C1 segment of cervical spinal cord (tissue), 14 donors: ENCODE data around the gene TOR4A.
"Not testable (repeated sequence)": the region's sequence is repeated elsewhere in the genome, so short reads cannot be mapped to it uniquely, and the experiment has no call there.

Experiments
- DNase-seq, 14 donors: peaks; one replicate each; lab custom pipeline; 2025; lab: John Stamatoyannopoulos, UW

The TOR4A gene

DNA sequence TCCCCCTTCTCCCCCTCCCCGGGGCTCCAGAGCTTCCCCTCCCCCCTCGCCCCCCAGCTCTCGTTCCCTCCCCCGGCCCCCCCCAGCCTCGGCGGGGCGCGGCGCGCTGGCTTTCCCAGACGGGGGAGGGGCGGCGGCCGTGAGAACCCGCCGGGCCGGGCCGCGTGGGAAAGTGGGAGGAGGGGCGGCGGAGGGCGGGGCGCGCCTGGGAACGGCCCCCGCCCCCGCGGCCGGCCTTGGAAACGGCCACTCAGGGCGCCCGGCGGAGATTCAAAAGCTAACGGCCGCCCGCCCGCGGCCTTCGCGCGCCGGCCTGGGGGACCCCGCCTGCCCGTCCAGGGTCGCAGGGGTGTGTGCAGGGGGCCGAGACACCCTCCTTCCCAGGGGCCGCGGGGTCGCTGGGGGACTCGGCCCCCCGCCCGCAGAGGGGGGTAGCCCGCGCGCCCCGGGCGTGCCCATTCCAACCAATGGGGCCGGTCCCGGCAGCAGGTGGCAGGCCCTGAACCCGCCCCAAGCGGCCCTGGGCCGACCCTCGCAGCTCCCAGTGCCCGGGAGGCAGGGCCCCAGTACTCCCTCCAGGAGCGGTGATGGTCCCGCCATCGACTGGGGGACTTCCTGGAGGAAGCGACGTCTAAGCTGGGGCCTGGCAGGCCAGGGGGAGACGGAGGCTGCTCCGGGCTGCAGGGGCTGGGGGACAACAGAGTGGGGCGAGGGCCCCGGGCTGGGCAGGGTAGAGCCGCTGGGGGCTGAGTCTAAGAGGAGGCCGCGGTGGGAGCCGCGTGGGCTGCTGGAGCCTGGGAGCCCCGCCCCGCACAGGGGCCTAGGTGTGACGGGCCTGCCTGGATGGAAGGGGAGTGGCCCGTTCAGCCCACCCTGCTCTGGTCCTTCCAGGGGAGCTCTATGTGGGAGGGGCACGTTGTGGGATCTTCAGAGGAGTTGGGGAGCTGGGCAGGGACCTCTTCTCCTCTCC lies 38.8 kb downstream of the TOR4A start:
- DNase-seq, result no peak

DNA sequence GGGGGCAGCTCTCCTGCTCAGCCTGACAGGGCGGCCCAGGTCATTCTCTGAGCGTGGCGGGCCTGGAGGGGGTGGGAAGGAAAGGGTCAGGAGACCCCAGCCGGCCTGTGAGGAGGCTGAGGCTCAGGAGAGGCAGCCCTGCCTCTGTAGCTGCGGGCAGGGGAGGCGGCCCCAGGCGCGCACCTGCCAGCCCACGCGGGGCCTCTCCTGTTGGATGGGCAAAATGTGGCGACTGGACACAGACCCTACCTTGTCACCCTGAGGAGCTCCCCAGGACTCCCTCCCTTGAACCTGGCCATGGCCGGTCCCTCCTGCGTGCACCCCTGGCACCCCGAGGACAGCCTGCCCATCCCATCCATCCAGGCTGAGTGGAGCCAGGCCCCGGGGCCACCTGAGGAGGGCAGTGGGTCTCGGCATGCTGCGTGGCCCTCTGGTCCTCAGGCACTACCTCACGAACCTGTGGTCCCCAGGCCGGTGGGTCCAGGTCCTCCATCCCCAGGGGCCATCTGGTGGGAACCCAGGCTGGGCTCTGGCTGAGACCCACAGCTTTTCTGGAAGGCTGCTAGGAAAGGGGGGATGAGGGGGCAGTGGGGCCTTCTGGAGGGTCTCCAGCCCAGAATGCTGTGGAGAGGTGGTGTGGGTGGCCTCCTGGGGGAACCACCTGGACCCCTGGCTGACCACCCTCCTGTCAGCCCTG lies 39.6 kb downstream of the TOR4A start:
- DNase-seq, result no peak

DNA sequence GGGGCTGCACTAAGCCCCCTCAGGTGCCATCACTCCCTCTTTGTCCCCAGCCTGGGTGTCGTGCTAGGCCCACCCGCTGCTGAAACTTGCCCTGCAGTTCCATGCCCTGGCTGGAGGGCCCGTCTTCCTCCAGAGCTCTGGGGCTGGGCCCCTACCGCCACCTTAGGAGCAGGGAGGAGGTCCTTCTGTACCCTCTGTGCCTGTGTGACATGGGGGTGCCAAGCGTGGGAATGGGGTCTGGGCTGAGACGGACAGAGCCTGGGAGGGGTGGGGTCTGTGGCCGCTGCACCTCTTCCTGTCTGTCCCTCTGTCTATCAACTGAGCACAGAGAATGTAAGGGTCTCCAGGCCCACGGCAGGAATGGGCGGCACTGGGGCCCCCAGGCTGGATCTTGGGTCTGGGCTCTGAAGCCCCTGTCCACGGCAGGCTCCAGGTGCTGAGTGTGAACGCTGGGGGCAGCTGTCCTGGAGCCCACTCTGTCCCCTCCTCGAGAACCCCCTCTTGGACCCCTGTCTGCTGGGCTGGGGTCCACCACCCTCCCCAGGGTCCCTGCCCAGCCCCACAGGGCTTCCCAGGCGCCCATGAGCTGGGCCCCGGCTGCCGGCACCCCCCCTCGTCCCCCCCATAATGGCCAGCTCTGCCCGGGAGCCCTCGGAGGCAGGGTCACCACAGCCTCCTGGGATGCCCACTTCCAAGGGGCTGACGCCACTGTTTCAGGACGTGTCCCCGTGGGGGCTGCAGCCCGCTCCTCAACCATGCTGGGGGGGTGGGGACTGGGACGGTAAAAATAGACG lies 40.4 kb downstream of the TOR4A start:
- no peak for DNase-seq

DNA sequence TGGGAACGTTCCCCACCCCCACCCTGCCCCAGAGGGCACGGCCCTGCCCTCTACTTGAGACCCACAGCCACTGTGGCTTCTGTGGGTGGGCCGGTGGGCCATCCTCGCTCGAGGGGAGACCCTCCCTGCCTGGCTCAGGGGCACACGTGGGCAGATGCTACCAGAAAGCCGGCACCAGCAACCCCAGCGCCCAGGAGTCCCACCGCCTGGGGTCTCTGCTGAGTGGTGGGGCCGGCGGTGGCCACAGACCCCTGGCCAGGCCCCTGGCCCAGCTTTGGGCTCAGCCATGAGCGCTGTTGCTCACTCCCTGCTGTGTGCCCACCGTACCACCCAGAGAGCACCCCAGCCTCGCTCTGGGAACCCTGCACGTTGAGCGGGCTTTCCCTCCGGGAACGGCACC lies 41.1 kb downstream of the TOR4A start:
- no peak for DNase-seq

DNA sequence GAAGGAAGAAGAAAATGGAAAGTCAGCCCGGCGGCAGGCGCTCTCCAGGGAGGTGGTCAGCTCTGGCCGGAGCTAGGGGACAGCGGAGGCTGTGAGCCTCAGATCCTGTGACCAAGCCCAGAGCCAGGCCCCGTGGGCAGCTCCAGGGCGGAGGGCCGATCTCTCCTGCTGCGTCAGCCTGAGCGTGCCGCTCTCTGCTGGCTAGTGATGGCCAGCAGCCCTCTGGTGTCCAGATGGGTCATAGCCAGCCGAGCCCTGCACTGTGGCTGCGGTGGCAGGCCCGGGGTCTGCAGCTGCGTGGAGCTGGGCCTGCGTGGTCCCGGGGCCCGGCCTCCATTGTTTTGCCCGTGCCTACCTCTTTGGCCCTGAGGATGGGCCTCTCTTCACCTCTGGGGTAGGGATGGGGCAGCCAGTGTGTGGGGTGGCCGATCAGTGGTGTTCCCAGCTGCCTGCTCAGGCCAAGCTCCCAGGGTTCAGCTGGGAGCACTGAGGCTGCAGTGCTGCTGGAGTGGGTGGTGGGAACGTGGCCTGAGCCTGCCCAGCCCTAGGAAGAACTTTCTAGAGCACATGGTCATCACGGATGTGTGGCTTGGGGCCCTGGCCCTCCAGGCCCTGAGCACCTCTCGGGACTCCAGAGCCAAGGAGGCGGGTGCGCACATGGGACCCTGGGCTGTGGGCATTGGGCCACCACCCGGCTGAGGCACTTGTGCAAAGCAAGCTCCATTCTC lies 41.6 kb downstream of the TOR4A start:
- DNase-seq, result peak in 8 of 14 donors; percentile 18 to 77 (median 50)

DNA sequence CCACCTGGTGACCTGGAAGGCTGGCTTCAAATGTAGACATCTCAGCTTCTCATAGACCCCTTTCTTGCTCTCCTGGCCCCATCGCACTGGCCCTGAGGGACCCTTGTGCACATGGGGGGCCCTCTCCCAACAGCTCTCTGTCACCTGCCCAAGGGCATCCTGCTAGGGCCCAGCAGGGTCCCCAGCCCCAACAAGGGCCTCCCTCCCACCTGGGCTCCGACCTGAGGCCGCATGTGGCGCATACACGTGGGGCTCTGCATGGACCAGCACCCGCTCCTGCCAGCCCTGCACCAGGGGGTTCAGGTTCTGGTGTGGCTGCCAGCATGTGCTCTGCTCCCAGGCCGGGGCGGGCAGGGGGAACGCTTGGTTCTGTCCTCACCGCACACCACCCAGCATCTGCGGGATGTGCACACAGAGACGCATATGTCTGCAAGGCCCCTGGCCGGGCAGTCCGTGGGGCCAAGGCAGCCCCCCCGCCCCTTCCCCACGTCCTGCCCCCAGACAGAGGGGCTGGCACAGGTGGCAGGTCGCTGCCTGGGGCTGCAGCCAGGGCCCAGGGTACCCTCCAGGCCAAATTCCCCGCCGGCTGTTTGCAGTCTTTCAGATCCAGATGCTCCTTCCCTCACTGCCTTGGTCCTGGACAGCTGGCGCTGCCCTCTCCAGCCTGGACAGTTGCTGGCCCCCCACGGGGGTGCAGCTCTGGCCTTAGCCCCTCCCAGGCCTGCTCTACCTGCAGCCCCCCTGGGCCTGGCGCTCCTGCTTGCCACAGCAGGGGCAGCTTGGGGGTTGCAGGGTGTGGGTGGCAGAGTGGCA lies 42.4 kb downstream of the TOR4A start:
- DNase-seq, result no peak

DNA sequence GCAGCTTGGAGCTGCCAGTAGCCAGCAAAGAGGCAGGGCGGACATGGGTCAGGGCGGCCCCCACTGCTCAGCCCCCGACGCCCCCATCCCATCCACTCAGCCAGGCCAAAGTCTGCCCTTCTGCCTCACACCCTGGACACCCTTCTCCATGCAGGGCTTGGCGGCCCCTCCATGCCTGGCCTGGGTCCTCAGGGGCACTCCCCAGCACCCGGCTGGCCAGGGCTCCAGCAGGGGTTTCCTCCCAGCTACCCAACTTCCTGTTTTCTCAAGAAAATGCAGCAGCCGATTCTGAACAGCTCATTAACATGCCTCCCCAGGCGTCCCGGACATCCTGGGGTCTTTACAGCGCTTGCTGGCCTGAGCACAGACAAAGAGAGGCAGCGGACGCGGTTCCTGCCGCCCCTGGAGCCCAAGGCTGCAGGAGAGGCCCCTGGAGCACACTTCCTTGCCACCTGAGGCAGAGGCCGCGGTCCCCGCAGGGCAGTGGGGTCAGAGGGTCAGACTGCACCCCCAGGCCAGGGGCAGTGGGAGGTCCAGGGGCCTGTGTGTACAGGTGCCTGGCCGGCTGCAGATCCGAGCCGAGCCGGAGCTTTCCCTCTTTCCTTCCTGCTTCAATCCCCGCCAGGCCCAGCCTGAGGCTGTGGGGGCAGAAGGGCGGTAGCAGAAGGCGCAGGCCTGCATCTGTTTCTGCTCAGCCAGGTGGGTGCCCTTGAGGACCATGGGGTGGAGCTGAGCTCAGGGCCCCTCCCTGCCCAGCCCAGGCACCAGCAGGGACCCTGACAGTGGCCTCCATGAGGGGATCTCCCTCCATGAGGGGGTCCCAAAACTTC lies 43.2 kb downstream of the TOR4A start:
- no peak for DNase-seq

DNA sequence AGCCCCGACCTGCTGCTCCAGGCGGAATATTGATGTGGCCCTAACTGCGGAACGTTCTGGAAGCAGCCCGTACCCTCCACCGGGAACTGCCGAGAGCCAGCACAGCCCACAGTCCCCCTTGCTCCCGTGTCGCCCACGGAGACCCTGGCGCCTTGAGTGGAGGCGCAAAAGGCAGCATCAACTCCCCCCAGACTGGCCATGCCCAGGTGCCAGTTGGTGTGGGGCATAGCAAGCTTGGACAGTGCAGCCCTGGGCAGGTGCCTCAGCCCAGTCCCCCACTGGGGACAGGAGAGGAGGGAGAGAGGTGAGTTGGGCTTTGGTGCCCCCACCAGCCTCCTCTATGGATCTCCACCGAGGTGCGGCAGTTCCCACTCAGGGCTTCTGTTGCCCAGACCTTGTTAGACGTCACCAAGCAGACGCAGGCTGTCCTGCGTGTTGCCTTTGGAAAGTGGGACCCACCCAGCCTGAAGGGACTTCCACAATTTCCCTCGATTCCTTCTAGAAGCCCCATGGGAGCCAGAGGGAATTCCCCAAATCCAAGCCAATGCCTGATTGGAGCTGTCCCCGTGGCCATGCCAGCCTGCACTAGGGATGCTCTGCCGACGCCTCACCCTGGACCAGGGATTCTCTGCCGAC lies 44.3 kb downstream of the TOR4A start:
- no peak for DNase-seq

DNA sequence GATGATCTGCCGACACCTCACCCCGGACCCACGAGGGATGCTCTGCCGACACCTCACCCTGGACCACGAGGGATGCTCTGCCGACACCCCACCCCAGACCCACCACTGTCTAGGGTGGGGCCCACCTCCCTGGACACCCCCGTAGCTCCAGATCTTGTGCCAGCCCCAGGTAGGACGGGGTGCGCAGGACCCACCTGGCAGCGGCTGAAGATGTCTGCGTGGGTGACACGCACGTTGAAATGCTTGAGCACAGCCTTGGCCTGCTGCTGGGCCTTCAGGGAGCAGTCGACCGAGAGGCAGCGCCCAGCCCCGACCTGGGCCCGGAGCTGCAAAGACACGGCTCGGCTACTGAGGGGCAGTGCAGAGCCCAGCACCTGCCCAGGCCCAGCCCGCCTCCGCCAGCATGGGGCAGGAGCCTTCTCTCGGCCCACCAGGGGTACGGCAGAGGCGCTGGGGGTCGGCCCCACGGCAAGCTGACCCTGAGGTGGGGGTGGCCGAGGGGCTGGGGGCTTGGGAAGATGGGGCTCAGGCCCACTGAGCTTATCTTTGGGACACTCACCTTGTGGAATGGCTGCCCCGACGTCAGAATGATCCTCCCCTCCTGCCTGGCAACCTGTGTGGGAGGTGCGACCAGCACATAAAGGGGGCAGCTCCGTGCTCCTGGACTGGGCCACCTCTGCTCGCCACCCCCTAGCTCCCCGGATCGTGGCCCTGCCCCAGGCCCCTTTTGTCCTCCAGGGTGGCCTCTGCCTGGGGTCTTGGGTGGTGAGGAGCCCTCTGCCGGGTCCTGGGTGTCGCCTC lies 46.2 kb downstream of the TOR4A start:
- no peak for DNase-seq

DNA sequence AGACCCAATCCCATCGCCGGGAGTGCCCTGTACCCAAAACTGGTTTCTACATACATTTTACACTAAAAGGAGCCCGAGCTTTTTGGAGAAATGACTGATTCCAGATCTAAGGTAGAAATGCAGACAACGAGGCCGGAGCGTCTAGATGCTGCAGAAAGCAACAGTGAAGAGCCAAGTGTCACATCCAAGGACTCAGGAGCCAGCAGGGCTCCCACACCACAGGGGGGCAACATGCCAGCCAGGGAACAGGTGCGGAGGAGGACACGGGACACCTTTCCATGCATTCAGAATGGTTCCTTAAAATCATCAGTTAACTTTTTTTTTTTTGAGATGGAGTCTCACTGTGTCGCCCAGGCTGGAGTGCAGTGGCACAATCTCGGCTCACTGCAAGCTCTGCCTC lies 47.6 kb downstream of the TOR4A start:
- no peak for DNase-seq

DNA sequence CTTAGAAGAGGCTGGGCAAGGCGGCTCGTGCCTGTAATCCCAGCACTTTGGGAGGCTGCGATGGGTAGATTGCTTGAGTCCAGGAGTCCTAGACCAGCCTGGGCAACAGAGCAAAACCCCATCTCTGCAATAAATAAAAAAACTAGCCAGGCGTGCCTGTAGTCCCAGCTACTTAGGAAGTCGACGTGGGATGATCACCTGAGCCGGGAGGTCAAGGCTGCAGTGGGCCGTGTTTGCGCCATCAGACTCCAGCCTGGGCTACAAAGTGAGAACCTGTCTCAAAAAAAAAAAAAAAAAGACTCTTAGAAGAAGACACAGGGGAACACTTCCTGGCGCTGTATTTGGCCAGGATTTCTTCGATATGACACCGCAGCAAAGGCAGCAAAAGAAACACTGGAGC lies 48.3 kb downstream of the TOR4A start:
- DNase-seq, result no peak

DNA sequence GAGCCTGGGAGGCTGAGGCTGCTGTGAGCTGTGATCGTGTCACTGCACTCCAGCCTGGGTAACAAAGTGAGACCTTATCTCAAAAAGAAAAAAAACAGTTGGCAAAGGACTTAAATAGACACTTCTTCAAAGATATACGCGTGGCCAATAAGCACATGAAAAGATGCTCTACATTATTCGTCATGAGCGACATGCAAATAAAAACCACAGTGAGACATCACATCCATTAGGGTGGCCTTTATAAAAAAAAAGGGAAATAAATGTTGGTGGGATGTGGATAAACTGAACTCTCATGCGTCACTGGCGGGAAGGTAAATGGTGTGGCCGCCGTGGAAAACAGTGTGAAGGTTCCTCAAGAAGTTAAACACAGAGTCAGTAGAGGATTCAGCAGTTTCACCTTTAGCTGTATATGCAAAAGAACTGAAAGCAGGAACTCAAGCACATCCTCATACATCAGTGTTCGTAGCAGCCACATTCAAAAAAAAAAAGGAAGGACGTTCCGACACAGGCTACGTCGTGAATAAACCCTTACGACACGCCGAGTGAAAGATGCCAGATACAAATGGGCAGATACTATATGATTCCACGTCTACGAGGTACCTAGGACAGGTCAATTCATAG lies 49.0 kb downstream of the TOR4A start:
- DNase-seq, result no peak

DNA sequence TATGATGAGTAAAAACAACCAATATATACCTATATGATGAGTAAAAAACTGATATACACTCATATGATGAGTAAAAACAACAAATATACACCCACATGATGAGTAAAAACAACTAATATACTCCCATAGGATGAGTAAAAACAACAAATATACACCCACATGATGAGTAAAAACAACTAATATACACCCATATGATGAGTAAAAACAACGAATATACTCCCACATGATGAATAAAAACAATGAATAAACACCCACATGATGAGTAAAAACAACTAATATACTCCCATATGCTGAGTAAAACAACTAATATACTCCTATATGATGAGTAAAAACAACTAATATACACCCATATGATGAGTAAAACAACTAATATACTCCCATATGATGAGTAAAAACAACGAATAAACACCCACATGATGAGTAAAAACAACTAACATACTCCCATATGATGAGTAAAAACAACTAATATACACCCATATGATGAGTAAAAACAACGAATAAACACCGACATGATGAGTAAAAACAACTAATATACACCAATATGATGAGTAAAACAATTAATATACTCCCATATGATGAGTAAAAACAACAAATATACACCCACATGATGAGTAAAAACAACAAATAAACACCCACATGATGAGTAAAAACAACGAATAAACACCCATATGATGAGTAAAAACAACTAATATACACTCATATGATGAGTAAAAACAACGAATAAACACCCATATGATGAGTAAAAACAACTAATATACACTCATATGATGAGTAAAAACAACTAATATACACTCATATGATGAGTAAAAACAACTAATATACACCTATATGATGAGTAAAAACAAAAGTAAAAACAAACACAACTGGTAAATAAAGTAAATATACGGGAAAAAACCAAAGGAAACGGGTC lies 50.4 kb downstream of the TOR4A start:
- not testable (repeated sequence) for DNase-seq

DNA sequence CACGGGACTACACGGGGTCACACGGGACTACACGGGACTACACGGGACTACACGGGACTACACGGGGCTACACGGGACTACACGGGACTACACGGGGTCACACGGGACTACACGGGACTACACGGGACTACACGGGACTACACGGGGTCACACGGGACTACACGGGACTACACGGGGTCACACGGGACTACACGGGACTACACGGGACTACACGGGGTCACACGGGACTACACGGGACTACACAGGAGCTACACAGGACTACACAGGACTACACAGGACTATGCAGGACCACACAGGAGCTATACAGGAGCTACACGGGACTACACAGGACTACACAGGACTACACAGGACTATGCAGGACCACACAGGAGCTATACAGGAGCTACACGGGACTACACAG lies 52.1 kb downstream of the TOR4A start:
- not testable (repeated sequence) for DNase-seq

DNA sequence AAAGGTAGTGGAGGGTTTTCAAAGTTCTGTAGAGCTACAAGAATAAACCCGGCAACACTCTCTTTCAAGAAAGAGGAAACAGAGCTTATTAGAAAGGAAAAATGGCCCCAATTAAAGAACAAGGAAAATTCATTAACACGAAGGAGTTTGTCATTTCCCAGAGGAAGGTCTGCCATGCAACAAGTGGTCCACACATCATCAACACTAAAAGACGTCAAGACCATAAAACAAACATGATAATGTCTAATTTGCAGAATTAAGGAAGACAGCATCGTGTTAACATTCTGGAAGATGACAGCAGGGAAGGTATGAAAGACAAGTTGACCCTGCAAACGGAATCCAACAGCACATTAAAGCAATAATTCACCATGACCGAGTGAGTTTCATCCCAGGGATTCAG lies 53.2 kb downstream of the TOR4A start:
- no peak for DNase-seq

DNA sequence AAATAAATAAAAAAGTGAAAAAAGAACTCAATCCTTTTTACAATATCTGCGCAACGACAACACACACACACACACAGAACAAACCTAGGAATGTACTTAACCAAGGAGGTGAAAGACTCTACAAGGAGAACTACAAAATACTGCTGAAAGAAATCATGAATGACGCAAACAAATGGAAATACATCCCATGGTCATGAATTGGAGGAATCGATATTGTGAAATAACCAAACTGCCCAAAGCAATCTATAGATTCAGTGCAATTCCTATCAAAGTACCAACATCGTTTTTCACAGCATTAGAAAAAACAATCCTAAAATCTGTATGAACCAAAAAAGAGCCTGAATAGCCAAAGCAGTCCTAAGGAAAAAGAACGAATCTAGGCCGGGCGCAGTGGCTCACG lies 54.4 kb downstream of the TOR4A start:
- no peak for DNase-seq
